Tibial nerve (tissue), 3 donors: ENCODE data around the gene PRDM5.

Source experiments
- CTCF ChIP-seq, 5 experiments: fragments of 200-600 bp in 3 of 5; fragments of 450-650 bp in 2 of 5; sonication (generic) in 3 of 5; IDR thresholded peaks; one replicate each; pipeline ENCODE4 v1.5.1; 2016 to 2019; ENCODE audit warnings: antibody characterized with exemption in 5 of 5, mild to moderate bottlenecking in 3 of 5, moderate library complexity in 2 of 5
- POLR2A ChIP-seq, 2 donors: fragments of 450-650 bp; IDR thresholded peaks; one replicate each; pipeline ENCODE4 v1.6.1; 2017; ENCODE audit warnings: antibody characterized with exemption in 2 of 2, mild to moderate bottlenecking in 2 of 2, moderate library complexity in 2 of 2

DNA sequence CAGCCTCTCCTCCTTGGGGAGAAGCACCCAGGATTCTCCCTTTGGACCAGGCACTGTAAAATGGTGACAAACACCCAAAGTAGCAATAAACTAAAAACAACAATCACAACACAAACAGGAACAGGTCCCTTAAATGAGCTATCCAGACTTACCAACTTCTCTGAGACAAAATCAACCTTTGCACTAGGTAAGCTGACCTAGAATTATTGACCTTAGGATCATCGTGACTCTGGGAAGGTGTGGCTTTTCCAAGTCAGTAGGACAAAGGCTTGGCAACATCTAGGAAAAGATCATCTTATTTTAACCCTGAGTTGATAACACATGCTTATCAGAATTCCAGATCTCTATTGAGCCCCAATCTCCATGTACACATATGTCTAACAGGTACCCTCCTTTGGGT lies 166.7 kb downstream of the PRDM5 start:
- TF ChIP-seq CTCF (IDR thresholded peaks at IDR 0.05) (no peak), POLR2A (IDR thresholded peaks at IDR 0.05) (no peak)
